Stimulated activated CD4-positive, alpha-beta T cell treated with anti-CD3 and anti-CD28 coated beads, Interleukin-15, amount 100 ng/mL, for 24 hours (primary cell): ENCODE data around the gene UBE2O.

Source experiments
- DNase-seq: peaks from one replicate; pipeline ENCODE4 v3.0.0-alpha.2; 2020

Gene UBE2O

DNA sequence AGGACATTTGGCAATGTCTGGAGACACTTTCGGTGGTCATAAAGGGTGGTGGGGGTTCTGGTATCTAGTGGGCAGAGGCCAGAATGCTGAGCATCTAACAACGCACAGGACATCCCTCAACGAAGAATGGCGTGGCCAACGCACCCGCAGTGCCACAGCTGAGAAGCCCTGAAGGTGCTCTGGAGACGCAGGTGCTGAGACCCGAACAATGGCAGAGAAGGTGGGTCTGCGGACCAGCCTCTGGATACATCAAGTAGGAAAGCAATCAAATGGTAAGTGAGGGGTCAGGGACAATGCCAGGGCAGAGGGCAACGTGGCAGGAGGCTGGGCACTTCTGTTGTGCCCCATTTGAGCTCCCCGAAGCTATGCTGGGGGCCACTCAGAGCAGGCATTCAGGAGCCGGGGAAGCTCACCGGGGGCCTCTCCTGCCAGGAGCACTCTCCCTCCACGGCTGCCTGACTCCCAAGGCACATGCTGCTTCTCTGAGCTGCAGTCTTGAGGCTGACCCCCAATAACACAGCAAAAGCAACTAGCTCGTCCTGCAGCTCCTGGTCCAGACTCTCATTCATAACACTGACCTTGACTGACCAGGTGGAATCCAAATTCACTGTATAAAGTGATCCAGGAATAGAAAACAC is 42.5 kb downstream of the UBE2O start:
- no peak for DNase-seq

GRCh38 chr17:76408037-76408849 is 44.7 kb downstream of the UBE2O start:
- DNase-seq, result peak; percentile 77

- no peak for DNase-seq
Observed at GRCh38 chr17:76407509-76407908, 45.4 kb downstream of the UBE2O start.

DNA sequence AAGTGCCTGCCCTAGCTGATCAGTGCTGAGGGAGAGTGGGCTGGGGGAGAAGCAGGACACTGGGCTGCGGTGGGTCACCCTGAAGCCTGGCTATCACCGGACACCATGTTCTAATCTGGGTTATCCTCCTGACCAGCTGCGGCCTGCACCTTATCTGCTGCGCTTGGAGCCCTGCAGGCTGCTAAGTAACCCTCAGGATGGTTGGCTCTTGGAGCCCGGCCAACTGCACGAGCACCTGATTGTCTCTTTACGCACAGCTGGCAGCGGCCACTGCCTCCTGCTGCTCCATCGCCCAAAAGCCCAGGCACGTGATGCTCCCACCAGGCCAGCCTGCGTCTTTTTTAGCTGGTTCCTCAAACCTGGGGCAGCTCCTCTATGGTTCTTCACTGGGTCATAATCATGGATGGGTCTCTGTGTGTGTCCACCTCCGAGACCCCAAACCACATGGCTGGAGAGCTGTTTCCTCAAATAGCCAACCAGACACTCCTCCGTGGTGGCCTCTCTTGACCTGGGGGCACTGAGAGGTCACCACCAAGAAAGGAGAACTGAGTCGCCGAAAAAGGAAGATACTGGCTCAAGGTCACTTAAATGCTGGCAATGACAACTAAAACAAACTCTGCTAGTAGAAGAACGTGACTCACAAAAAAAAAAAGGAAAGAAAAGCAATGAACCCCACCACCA is 46.8 kb downstream of the UBE2O start:
- DNase-seq, result no peak

GRCh38 chr17:76405607-76405966 is 47.4 kb downstream of the UBE2O start:
- DNase-seq, result no peak

- DNase-seq, result no peak
Observed at GRCh38 chr17:76404976-76405563, 47.9 kb downstream of the UBE2O start.

GRCh38 chr17:76404256-76404655 is 48.7 kb downstream of the UBE2O start:
- DNase-seq, result no peak

DNA sequence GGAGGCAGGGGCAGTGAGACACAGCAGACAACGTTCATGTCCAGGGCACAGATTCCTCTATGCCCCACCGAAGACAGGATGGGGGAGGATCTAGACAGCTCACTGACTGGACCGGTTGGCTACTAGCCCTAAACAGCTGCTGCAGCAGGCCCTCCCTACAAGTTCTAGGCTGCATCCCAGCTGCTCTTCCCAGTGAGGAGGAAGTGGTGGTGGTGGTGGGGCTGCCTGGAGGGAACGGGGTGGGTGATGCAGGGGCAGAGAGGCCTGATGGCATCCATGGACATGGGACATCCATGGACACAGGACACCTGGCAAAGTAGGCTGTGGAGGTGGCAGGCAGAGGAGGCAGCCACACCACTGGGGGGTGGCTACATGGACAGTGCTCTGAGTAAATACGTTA is 50.2 kb downstream of the UBE2O start:
- DNase-seq, result no peak

- no peak for DNase-seq
Observed at GRCh38 chr17:76399175-76400172, 53.5 kb downstream of the UBE2O start.

DNA sequence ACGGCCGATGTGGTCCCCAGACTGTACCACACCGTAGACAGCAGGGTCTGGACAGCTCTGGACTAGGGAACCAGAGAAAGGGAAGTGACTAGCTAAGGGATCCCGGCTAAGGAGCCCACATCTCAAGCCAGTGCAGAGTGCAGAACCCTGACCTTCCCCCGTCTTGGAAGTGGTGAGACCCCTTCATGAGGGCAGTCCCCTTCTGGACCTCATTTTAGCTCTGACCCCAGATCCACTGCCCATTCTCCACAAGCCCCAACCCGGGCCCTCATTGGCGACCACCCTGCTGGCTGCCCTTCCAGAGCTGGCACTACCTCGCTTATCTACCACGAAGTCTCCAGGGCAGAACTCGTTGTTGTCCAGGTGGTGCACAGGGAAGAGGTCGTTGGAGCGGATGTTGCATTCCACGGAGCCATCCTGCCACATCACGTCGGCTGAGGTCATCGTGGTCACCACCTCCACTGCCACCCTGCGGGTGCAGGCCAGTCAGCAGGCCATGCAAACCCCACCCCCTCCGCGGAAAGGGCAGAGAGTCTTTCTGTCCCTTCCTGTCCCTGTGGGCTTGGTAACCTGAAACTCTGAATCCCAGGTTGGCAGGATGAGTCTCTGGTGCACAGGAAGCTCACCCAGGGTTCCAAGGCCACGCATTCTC is 54.3 kb downstream of the UBE2O start:
- no peak for DNase-seq

DNA sequence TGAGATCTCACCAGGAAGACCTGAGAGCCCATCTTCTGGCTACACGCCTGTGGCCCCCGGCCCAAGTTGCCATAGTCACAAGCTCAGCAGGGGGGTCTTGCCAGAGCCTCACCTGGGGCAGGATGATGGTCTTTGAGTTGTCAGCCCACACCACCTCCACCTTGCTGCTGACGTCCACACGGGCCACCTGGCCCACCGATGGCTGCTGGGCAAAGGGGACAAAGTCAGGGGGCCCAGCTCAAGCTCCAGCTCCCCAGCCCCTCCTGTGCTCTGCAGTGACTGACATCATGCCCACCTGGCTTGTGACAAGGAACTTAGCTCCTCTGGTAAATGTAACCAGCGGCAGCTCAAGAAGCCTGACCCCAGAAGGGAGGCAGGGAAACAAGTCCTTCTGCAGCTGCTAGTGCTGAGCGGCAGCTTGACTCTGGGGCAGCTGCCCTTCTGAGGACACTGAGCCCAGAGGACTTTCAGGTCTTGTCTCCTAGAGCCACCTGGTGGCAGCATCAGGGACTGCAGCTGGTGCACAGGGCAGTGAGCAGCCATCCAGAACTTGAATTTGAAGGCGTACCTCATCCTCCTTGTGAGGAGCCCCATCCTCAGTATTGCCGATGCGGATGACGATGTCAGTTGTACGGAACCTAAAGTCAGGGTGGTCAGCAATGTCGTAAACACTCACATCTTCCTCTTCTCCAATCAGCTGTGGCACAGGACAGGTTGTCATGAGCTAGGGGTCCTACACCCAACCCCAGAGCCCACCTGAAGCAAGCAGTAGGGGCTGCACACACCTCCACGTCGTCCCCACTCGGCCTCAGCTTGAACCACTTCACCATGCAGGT is 55.0 kb downstream of the UBE2O start:
- DNase-seq, result peak; percentile 91

DNA sequence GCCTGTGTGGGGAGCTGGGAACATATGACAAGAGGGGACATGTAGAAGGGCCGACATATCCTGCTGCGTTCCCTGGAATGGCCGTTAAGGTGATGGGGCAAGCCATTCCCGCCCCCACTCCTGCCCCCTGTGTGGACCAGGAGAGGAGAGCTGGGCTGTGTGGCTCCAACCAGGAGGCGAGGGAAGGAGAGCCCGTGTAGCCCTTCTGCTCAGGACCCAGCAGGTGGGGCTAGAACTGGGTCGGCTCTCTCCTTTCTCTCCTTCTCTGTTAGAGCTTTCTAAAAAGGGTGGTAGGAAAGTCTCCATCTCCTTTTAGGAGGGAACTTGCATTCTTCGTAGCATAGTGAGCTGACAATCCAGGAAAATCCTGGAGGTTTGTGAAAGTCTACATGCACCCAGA is 55.8 kb downstream of the UBE2O start:
- no peak for DNase-seq

GRCh38 chr17:76395980-76396379 is 57.0 kb downstream of the UBE2O start:
- no peak for DNase-seq

DNA sequence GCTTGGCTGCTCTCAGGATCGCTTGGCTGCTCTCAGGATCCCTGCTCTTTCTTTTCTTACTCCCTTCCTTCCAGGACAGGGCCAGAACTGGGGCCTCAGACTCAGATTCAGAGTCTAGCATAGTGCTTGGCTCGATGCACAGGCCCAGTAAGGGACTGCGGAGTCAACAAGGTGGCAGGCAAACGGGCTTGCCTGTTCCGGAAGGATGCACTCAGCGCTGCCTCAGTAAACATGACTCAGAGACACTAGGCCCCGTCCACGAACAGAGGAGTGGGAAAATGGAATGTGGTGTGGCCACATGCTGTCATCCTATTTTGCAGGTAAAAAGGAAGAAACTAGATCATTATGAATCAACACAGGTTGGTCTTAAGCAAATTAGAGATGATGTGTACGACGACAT is 58.8 kb downstream of the UBE2O start:
- DNase-seq, result no peak

GRCh38 chr17:76391200-76391715 is 61.7 kb downstream of the UBE2O start:
- DNase-seq, result no peak

DNA sequence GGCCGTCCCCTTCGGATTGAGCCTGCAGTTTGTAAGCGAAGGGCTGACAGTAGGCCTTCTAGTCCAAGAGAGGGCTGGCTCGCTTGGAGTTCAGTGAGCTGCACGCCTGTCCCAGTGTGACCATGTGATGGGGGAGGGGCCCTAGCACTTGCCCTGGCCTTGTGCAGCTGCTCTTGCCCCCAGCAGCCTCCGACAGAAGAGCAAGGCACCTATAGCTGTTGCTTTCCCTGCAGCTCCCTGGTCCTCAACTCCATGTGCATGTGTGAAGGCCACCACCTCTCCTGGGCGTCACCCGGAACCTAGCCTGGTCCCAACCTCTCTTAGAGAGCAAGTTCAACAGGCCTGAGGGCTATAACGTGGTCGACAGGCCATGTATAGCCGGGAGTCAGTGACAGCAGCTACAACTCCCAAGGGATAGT is 62.9 kb downstream of the UBE2O start:
- DNase-seq, result no peak

DNA sequence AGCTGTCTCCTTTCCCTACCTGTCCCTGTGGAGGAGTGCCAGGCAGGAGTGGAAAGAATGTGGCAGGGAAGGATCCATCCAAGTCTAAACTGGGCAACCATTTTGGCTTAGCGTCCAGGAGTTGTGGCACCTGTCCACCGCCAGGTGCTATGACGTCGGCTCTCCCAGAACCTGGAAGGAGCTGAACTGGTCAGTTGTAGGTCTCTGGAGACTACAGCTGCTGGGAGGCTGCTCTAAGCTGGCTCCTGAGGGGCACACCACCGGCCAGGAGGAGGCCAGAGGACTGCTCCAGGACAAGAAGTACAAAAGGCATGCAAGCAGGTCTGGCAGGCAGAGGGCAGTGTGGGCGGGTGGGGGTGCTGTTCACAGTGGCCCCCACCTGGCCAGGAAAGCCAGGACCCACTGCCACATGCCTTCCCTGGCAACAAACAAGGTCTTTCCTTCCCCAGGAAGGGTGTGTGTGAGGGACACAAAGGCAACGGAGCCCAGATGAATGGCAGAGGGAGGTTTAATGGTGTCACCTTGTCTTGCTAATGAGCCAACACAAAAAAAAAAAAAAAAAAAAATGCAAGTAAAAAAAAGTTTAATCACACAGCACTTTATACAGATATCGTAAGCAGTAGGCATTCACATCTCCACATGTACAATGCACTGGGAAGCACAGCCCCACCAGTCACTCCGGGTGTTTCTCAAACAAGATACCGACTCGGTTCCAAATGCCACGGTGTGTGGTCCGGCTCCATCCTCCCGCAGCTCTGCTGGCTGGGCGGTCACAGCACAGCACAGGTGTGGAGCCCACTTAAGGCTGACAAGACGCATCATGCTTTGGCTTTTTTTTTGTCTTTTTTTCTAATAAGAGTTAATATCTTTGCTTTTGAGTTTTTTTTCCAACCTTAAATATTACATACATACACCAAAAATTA is 63.7 kb downstream of the UBE2O start:
- no peak for DNase-seq

GRCh38 chr17:76386966-76387765 is 65.8 kb downstream of the UBE2O start:
- no peak for DNase-seq
